ENCODE results near the gene HOXA6.

Gene HOXA6

GRCh38 chr7:27172315-27172774, 24.8 kb upstream of the HOXA6 start:
- no peak for TF ChIP-seq CTCF (conservative IDR thresholded peaks at IDR 0.05; ENCODE audit: control insufficient read depth, insufficient read depth, low read depth, low read length)
- DNase-seq (ENCODE audit: low read depth) = peak; percentile 45
- peak overlapping the region; percentile 60 for H3K4me3 ChIP-seq (ENCODE audit: control insufficient read depth, low read depth, low read length)

- DNase-seq (ENCODE audit: low read depth) = peak; percentile 41
- peak overlapping the region; percentile 60 for H3K4me3 ChIP-seq (ENCODE audit: control insufficient read depth, low read depth, low read length)
- no peak for TF ChIP-seq CTCF (conservative IDR thresholded peaks at IDR 0.05; ENCODE audit: control insufficient read depth, insufficient read depth, low read depth, low read length)
Measured at GRCh38 chr7:27171637-27172314, 24.2 kb upstream of the HOXA6 start.

- TF ChIP-seq CTCF (conservative IDR thresholded peaks at IDR 0.05; ENCODE audit: control insufficient read depth, insufficient read depth, low read depth, low read length) = no peak
- H3K4me3 ChIP-seq (ENCODE audit: control insufficient read depth, low read depth, low read length) = peak overlapping the region; percentile 60
- DNase-seq (ENCODE audit: low read depth) = peak; percentile 30
Measured at GRCh38 chr7:27171325-27171636, 23.7 kb upstream of the HOXA6 start.

GRCh38 chr7:27170426-27171324, 23.1 kb upstream of the HOXA6 start:
- no peak for TF ChIP-seq CTCF (conservative IDR thresholded peaks at IDR 0.05; ENCODE audit: control insufficient read depth, insufficient read depth, low read depth, low read length)
- peak overlapping the region; percentile 60 for H3K4me3 ChIP-seq (ENCODE audit: control insufficient read depth, low read depth, low read length)
- peak; percentile 20 for DNase-seq (ENCODE audit: low read depth)

- peak; percentile 51 for DNase-seq (ENCODE audit: low read depth)
- no peak for TF ChIP-seq CTCF (conservative IDR thresholded peaks at IDR 0.05; ENCODE audit: control insufficient read depth, insufficient read depth, low read depth, low read length)
- H3K4me3 ChIP-seq (ENCODE audit: control insufficient read depth, low read depth, low read length) = peak overlapping the region; percentile 60
Measured at GRCh38 chr7:27169658-27170425, 22.3 kb upstream of the HOXA6 start.

GRCh38 chr7:27168265-27168947, 20.8 kb upstream of the HOXA6 start:
- peak; percentile 75 for DNase-seq (ENCODE audit: low read depth)
- TF ChIP-seq CTCF (conservative IDR thresholded peaks at IDR 0.05; ENCODE audit: control insufficient read depth, insufficient read depth, low read depth, low read length) = no peak
- peak overlapping the region; percentile 60 for H3K4me3 ChIP-seq (ENCODE audit: control insufficient read depth, low read depth, low read length)
